Body of pancreas (tissue), 4 donors: ENCODE measurements around the gene PEPD.

Experiments used
- POLR2A ChIP-seq, 3 donors: fragments of 450-650 bp; IDR thresholded peaks; one replicate each; pipeline ENCODE4 v1.6.1; 2016; ENCODE audit warnings: antibody characterized with exemption in 3 of 3, mild to moderate bottlenecking in 2 of 3
- TF ChIP-seq, protein P1 (sequence below), 7 experiments: fragments of 450-650 bp in 4 of 7; fragments of 200-600 bp in 3 of 7; sonication (generic) in 3 of 7; IDR thresholded peaks; one replicate each; pipeline ENCODE4 v1.5.1; 2016 to 2019; ENCODE audit warnings: antibody characterized with exemption in 7 of 7

GRCh38 chr19:33449799-33450198 lies 71.8 kb downstream of the PEPD start:
- TF ChIP-seq, protein P1, sequence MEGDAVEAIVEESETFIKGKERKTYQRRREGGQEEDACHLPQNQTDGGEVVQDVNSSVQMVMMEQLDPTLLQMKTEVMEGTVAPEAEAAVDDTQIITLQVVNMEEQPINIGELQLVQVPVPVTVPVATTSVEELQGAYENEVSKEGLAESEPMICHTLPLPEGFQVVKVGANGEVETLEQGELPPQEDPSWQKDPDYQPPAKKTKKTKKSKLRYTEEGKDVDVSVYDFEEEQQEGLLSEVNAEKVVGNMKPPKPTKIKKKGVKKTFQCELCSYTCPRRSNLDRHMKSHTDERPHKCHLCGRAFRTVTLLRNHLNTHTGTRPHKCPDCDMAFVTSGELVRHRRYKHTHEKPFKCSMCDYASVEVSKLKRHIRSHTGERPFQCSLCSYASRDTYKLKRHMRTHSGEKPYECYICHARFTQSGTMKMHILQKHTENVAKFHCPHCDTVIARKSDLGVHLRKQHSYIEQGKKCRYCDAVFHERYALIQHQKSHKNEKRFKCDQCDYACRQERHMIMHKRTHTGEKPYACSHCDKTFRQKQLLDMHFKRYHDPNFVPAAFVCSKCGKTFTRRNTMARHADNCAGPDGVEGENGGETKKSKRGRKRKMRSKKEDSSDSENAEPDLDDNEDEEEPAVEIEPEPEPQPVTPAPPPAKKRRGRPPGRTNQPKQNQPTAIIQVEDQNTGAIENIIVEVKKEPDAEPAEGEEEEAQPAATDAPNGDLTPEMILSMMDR (IDR thresholded peaks at IDR 0.05): no peak
- no peak for TF ChIP-seq POLR2A (IDR thresholded peaks at IDR 0.05)
